GM18517 (cell line): ENCODE measurements around the gene CDH1.
A peak's percentile ranks its signal among the peaks of the same experiment; 100 is the strongest.
"Not testable (repeated sequence)": the region's sequence is repeated elsewhere in the genome, so short reads cannot be mapped to it uniquely, and the experiment has no call there.

Experiments
- ATAC-seq: cut with Tn5 transposase; IDR thresholded peaks from one replicate; pipeline ENCODE4 v1.9.1; 2021; ENCODE audit warnings: mild to moderate bottlenecking, moderate library complexity; ENCODE audit not compliant: unreplicated experiment

CDH1 gene

DNA sequence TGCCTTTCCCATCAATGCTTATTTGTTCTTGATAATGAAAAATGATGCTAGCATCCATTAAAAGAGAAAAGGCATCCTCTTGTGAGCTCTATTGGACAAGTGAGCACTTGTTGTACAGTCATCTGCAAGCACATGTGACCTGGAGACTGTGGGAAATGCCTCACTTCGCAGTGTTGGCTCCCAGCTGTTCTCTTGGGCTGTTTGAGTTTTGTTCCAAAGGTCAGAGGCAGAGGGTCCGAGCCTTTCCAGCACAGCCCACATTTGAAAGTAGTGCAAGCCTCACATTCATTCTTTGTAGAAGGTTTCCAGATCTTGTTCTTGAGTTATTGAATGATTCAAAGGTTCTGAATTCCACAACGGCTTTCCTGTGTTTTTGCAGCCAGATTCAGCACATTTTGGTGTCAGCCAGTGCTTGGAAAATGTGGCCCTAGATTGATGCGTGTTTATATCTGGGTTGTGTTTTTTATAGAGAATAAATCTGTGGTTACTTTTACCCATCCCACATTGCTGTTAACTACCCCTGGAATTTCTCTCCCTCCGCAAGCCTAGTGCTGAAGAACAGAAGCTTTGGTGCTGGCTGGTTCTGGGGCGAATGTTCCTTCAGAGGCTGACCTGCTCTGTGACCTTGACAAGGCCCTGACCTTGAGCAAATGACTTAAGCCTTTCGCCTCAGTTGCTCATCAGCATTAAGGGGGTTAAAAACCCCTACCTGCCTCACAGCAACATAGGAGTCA lies 49.8 kb downstream of the CDH1 start:
- ATAC-seq = no peak

DNA sequence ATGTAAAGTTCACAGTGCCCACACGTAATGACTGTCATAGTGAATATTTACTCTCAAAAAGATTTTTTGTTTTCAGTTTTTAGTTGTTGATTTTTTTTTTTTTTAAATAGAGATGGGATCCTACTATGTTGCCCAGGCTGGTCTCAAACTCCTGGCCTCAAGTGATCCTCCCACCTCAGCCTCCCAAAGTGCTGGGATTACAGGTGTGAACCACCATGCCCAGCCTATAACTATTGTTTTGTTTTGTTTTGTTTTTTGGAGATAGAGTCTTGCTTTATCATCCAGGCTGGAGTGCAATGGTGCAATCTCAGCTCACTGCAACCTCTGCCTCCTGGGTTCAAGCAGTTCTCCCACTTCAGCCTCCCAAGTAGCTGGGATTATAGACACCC lies 50.3 kb downstream of the CDH1 start:
- not testable (repeated sequence) for ATAC-seq

DNA sequence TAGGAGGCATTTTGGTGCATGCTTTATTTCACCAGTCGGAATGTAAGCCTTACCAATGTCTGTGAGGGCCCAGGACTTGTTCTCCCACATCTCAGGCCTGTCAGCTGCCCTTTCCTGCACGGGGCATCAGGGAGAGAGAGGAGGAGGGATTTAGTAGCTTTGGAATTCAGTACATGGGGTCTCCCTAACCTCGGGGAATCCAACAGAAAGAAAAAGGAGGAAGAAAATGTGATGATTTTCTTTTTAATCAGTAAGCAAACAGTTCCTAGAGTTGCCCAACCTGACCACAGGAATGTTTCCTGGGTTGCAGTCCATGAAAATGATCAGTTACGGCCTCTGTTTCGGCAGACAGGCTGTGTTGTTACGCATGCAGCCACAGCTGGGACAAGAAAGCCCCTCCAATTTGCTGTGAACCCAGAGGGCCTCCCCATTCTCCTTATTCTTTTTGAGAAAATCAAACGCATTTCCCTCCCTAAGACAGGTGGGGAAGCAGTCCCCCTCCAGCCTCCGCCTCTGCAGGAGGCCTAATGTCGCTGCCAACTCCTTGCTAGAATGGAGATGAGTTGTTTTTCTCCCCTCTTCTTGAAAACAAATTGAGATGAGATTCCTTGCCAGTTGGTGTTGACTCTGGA lies 53.2 kb downstream of the CDH1 start:
- ATAC-seq = no peak

DNA sequence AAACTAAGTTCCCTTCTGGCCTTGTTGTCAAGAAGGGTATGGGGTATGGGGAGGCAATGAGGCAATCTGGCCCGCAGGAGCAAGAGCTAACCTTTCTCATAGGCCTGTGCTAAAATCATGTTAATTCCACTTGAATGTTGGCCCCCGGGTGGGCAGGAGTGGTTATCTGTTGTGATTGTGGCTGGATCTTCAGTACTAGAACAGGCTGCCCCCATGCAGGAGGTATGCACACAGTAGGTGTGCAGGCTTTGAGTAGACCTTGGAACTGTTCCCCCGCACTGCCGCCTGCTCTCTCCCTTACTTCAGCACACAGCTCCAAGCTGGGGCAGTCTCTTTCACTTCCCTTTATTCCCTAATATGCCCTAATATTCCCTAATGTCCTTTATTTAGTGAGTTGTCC lies 53.9 kb downstream of the CDH1 start:
- no peak for ATAC-seq

DNA sequence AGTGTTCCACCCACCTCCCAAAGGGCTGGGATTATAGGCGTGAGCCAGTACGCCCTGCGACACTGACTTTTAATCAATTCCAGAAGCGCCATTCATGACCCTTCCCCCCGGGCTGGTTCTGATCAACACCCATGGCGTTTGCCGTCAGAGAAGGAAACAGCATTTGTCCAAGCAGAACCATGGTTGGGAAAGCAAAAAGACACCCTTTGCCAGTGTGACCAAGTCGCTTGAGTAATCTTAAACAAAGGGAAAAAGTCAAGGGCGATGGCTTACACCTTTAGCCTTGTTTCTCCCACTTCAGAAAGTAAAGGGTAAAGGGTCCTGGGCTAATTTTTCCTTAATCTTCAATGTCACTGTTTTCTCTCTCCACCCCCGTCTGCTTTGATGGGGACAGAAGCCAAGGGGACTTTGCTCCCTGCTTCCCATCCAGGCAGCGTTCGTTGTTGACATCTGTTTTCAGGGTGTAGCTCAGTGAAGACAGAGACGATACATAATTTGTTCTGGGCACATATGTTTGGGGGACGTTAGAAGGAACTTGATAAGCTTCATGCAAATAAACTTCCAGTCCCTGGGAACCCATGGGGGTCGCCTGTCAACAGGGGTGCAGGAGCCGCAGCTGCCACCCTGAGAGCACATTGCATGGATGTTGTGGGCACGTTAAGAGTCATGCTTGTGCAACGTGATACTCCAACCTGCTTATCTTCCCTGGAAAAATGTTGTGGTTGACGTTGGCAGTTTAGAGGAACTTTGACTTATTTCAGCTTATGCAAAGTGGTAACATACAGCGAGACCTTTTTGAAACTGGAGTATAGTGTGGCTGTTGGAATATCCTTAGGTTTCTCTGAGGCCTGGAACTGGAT lies 55.6 kb downstream of the CDH1 start:
- no peak for ATAC-seq

DNA sequence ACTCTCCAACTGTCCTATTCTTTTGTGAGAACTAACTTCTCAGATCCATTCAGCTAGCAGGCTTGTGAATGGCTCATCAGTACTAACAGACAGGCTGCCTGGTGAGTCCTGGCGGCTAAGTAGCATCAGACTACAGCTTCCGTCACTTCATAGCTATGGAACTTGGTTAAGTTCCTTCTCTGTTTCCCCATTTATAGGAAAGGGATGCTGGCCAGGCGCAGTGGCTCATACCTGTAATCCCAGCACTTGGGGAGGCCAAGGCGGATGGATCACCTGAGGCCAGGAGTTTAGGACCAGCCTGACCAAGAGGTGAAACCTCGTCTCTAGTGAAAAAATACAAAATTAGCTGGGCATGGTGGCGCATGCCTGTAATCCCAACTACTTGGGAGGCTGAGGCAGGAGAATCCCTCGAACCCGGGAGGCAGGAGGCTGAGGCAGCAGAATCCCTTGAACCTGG lies 56.3 kb downstream of the CDH1 start:
- ATAC-seq = no peak

DNA sequence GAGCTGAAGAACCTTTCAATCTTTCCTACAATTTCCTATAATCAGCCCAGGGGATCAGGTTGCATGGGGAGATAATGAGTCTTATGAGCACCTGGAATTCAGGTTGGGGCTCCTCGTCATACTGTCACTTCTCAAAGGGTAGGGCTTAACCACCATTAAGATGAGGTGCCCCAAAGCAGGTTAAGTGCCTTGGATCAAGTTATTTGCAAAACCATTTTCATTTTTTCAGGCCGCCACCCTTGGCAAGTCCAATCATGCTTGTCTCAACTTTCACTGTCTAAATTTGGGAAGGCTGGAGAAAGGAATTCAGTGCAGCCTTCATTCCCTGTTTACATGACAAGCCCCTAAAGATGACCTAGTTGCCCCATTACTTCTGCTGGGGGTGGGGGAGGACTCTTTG lies 61.3 kb downstream of the CDH1 start:
- ATAC-seq = no peak

DNA sequence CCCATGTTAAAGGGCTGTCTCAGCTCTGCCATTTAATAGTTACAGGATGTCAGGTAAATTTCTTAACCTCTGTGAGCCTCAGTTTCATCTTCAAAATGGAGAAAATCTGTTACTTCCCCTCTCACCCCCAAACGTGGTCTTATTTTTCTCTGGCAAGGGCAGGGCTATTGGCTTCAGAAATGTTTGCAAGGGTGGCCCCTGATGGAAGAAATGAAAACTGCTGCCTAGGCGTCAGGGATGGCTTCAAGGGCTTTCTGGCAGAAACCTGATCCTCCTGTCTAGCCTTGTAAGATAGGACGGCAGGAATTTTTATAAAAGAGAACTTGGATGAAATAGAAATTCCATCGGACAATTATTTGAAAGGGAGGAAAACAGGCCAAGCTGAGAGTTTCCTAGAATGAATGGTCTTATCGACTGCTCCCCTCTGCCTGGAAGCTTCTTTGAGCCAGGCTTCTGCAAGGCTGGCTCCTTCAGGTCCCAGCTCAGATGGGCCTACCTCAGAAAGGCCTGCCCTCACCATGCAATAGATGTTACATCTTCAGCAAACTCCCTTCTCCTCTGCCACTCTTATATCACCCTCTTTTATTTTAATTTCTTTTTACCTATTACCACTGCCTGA lies 63.3 kb downstream of the CDH1 start:
- ATAC-seq = peak; percentile 57

DNA sequence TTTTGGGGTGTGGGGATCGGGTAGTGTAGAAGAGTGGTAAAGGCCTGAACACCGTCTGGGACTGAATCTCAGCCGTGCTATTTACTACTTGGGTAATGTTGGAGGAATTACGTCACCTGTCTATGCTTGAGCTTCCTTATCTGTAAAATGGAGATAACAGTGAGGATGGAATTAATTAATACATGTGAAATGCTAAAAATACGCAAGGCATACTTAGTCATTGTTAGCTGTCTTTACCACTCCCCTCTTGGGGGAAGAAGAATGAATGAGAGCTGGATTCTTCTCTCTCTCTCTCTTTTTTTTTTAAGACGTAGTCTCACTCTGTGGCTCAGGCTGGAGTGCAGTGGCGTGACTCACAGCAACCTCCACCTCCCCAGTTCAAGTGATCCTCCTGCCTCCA lies 65.1 kb downstream of the CDH1 start:
- no peak for ATAC-seq

DNA sequence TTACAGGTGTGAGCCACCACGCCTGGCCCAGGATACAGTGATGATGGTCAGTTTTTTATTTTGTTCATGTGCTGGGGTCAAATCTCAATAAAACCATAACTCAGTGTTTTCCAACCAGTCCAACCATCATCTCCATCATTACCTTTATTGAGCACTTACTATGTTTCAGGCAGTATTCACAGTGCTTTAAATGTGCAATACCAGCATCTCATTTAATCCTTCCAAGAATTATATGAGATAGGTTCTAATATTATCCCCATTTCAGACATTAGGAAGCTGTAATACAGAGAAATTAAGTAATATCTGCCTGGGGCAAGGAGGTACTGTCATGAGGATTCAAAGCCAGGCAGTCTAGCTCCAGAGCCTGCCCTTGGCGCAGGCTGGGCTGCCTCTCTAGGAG lies 69.3 kb downstream of the CDH1 start:
- ATAC-seq = no peak

DNA sequence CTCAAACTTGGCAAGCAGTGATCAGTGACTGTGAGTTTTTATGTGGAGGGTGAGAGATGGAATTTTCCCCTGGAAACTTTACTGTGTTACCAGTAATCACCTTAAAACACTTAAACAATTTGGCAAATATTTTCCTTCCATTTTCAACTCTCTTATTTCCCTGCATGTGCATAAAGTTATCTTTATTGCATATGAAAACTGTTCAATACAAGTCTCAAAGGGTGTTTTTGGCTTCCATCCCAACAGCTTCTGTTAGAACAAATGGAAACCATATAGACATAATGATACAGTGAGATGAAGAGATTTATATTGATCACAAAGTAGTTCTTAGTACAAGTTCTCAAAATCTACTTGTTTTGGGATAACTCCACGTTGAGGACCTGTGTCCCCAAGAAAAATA lies 69.9 kb downstream of the CDH1 start:
- ATAC-seq = no peak

DNA sequence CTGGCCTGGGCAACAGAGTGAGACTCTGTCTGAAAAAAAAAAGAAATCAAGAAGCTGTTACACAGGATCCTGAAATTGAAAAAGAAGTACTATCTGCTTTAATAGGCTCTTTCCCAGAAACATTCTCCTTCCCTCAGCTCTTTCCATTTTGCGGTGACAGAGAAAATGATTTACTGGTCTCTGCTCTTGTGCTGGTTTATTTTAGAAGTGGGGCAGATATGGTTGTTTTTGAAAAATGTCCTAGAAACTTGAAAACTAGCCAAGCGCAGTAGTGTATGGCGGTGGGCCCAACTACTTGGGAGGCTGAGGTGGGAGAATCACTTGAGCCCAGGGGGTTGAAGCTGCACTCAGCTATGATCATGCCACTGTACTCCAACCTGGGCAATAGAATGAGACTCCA lies 77.4 kb downstream of the CDH1 start:
- no peak for ATAC-seq

DNA sequence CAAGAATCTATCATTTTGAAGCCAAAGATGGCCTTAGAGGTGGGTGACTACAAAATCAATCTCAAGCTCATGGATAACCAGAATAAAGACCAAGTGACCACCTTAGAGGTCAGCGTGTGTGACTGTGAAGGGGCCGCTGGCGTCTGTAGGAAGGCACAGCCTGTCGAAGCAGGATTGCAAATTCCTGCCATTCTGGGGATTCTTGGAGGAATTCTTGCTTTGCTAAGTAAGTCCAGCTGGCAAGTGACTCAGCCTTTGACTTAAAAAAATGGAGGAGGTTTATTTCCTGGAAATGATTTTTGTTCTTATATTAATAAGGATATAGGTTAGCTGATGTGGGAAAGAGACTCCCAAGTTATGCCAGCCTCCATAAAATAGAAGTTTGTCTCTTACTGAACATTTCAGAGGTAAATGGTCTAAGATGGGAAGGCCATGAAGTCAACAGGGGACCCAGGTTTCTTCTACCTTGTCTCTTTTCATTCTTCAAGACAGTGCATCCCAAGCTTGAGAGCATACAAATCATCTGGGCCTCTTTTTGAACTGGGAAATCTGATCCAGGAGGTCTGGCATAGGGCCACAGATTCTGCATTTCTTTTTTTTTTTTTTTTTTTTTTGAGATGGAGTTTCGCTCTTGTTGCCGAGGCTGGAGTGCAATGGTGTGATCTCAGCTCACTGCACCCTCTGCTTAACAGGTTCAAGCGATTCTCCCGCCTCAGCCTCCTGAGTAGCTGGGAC lies 86.5 kb downstream of the CDH1 start:
- no peak for ATAC-seq

DNA sequence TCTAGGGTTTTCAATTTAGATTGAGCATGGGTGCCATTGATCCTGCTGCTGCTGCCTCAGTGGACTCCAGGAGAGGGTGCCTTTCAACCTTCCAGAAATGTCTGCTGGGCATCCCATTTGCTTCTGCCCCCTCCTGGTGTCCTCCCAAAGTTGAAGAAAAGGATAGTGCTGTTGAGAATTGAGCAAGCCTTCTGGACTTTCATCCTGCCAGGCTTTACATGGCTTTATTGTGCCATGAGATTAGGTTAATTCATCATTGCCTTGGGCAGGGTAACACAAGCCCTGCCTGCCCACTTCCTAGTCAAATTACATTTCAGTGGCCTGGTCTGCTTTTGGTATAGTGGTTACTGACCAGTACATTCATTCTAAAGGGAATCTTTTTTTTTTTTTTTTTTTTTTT lies 88.3 kb downstream of the CDH1 start:
- ATAC-seq = no peak

DNA sequence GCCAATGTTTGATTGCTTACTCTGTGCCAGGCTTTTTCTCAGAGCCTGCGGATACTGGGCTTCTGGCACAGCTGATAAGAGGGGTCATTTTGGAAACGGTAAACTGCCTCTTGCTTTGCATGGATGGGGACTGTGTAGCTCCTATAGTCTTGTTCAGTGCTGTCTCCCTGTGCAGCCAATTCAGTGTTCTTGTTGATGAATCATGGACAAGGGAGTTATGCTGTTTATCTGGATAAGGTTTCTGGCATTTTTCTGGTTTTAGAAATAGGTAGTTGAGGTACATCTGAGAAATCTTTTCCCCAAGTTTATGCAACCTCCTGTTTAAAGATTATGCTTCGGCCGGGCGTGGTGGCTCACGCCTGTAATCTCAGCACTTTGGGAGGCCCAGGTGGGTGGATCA lies 89.6 kb downstream of the CDH1 start:
- no peak for ATAC-seq

DNA sequence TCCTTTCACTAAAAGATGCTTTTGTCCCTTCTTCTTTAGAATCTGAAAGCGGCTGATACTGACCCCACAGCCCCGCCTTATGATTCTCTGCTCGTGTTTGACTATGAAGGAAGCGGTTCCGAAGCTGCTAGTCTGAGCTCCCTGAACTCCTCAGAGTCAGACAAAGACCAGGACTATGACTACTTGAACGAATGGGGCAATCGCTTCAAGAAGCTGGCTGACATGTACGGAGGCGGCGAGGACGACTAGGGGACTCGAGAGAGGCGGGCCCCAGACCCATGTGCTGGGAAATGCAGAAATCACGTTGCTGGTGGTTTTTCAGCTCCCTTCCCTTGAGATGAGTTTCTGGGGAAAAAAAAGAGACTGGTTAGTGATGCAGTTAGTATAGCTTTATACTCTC lies 96.2 kb downstream of the CDH1 start:
- ATAC-seq = no peak

DNA sequence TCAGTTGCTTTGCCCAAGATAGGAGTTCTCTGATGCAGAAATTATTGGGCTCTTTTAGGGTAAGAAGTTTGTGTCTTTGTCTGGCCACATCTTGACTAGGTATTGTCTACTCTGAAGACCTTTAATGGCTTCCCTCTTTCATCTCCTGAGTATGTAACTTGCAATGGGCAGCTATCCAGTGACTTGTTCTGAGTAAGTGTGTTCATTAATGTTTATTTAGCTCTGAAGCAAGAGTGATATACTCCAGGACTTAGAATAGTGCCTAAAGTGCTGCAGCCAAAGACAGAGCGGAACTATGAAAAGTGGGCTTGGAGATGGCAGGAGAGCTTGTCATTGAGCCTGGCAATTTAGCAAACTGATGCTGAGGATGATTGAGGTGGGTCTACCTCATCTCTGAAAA lies 97.5 kb downstream of the CDH1 start:
- no peak for ATAC-seq

DNA sequence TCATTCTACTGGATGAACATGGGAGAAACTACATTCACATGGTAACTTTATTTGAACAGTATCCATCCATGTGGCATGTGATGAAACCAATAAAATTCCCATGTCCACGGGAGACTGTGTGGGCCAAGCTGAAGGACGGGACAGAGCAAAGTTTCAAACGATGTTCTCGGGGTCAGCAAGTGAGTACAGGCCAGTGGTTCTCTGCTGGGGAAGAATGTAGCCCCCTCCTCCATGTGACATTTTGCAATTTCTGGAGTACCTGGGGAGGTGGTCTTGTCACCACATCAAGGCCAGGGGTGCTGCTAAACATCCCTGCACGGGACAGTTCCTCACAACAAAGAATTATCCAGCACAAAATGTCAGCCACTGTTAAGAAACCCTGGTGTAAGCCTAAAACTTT lies 98.9 kb downstream of the CDH1 start:
- no peak for ATAC-seq

DNA sequence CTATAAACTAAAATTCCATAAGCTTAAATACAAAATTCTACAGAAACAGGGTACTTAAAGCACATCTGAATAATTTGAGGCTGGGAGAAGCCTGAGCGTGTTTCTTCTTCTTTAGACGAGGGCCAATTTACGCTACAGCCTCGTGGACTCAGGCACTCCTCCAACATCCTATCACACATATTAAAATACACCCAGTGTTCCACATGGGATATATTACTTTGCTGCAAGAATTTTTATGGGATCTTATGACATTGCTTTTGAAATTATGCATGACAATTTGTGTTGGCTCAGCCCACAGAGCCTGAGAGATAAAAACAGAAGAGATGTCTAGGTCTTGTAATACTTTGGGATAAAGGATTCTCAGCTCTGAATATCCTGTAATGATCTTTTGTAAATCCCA lies 102.7 kb downstream of the CDH1 start:
- no peak for ATAC-seq

DNA sequence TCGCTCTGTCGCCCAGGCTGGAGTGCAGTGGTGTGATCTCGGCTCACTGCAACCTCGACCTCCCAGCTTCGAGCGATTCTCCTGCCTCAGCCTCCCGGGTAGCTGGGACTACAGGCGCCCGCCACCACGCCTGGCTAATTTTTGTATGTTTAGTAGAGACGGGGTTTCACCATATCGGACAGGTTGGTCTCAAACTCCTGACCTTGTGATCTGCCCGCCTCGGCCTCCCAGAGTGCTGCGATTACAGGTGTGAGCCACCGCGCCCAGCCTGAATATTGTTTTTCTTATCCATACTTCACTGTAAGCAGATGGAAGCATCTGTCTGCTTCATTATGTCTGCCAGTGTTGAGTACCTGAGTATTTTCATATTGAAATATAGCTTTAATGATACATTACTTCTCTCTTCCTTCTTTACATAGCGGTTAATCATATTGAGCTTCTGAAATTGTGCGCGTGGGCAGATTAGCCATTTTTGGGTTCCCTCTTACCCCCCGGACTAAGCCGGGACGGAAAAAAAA lies 105.9 kb downstream of the CDH1 start:
- ATAC-seq = not testable (repeated sequence)
